Neural crest cell (in vitro differentiated cells): ENCODE results near the gene OOSP4B. TPM values are rescaled to one million over a fixed set of nuclear protein-coding genes. Genes with fewer than 3 reads are reported as not detected.
"Not testable (repeated sequence)": the region's sequence is repeated elsewhere in the genome, so short reads cannot be mapped to it uniquely, and the experiment has no call there.

Experiments used
- DNase-seq: peaks from one replicate; pipeline ENCODE4 v3.0.0; 2021; ENCODE audit warnings: low read depth, mixed read lengths, low spot score
- H3K27ac Mint-ChIP-seq: one replicate; pipeline ENCODE4 v1.8.0; 2021; ENCODE audit warnings: mild to moderate bottlenecking, mixed read lengths; ENCODE audit not compliant: unreplicated experiment
- H3K27me3 Mint-ChIP-seq: 2 replicates; pipeline ENCODE4 v1.8.0; 2021; ENCODE audit warnings: low read depth, mild to moderate bottlenecking, mixed read lengths
- H3K36me3 Mint-ChIP-seq: 2 replicates; pipeline ENCODE4 v1.8.0; 2021; ENCODE audit warnings: low read depth, mild to moderate bottlenecking, mixed read lengths
- H3K4me1 Mint-ChIP-seq: 2 replicates; pipeline ENCODE4 v1.8.0; 2021; ENCODE audit warnings: mixed read lengths
- H3K4me3 Mint-ChIP-seq: one replicate; pipeline ENCODE4 v1.8.0; 2021; ENCODE audit warnings: mild to moderate bottlenecking, mixed read lengths
- H3K9me3 Mint-ChIP-seq: 2 replicates; pipeline ENCODE4 v1.8.0; 2021; ENCODE audit warnings: mixed read lengths
- CTCF ChIP-seq: fragments of 200-600 bp; sonication (generic); conservative IDR thresholded peaks from 2 replicates; pipeline ENCODE4 v1.5.0; 2021; ENCODE audit warnings: antibody characterized with exemption, mild to moderate bottlenecking
- long read RNA-seq: library from polyadenylated mRNA; unstranded; transcript quantifications from one replicate; pipeline ENCODE4 v2.0.0, GENCODE V29; 2020
- total RNA-seq: library from RNA; stranded (reverse); gene quantifications from 2 replicates; pipeline ENCODE4 v1.2.1, GENCODE V29; 2021

Gene OOSP4B
- total RNA-seq = not detected in 2 replicates
- long read RNA-seq = 0 reads

DNA sequence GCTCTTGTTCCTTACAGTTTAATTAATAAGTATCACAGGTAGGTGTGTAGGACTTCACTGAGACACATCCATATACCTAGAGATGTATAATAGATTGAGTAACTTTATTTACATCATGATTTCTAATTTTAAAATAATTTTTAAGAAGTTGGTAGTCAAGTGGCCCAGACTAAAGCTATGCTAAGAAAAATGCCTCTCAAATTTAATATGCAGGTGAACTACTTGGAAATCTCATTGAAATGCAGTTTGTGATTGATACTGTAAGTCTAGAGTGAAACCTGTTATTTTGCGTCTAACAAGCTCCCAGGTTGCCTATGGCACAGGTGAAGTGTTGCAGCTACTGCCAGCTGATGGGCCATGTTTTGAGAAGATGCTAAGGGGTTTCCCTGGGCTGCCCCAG, at the start of gene OOSP4B:
Gene OOSP4B (plus strand): TSS at position 301 of the 400 bp plus-strand sequence.
- H3K36me3 Mint-ChIP-seq = no peaks in the 10 kb centered on the region
- H3K4me3 Mint-ChIP-seq = no peak within 1 kb of the TSS
- DNase-seq = no peak
- H3K4me1 Mint-ChIP-seq = no peaks in the 10 kb centered on the region
- TF ChIP-seq CTCF = no peak
- H3K27ac Mint-ChIP-seq = no peak within 1 kb of the TSS
- peaks cover 10% of the 10 kb centered on the region for H3K27me3 Mint-ChIP-seq
- peaks cover 5% of the 10 kb centered on the region for H3K9me3 Mint-ChIP-seq

GRCh38 chr11:59967677-59968394, 49.1 kb upstream of the OOSP4B start:
- H3K27me3 Mint-ChIP-seq = peaks cover 2% of the 10 kb centered on the region
- no peaks in the 10 kb centered on the region for H3K9me3 Mint-ChIP-seq
- TF ChIP-seq CTCF = no peak
- no peaks in the 10 kb centered on the region for H3K36me3 Mint-ChIP-seq
- H3K4me1 Mint-ChIP-seq = no peaks in the 10 kb centered on the region
- H3K27ac Mint-ChIP-seq = no peak overlapping the region
- no peak for DNase-seq
- H3K4me3 Mint-ChIP-seq = no peak overlapping the region

DNA sequence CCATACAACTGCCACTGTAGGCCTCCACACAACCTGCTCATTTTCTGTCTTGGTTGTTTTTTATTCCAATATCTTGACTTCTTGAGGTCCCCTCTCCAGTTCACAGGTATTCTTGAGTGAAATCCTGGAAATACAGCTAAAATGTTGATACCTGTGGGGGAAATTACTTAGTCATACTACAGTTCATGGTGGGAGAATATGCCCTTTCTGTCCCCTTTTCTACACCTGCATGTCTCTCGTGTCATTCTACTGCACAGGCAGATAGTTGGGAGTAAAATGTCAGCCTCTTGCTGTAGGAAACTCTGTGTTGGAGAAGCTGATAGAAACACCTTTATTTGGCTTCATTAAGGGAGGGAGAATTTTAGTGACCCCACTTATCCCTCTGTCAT, 48.6 kb upstream of the OOSP4B start:
- H3K4me3 Mint-ChIP-seq = no peak overlapping the region
- TF ChIP-seq CTCF = no peak
- H3K9me3 Mint-ChIP-seq = no peaks in the 10 kb centered on the region
- no peak overlapping the region for H3K27ac Mint-ChIP-seq
- no peaks in the 10 kb centered on the region for H3K36me3 Mint-ChIP-seq
- no peaks in the 10 kb centered on the region for H3K4me1 Mint-ChIP-seq
- no peak for DNase-seq
- peaks cover 2% of the 10 kb centered on the region for H3K27me3 Mint-ChIP-seq

DNA sequence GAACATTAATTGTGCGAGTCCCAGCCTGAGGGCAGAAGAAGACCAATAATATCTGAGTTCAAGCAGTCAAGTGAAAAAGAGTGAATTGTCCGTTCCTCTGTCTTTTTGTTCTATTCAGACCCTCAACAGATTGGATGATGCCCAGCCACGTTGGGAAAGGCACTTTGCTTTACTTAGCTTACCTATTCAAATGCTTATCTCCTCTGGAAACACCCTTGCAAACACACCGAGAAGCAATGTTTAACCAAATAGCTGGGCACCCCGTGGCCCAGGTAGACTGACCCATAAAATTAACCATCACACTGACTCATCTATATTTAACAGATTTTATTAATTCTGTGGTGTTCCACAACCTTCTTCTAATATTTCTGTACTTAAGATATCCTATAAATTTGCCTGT, 43.9 kb upstream of the OOSP4B start:
- Mint-ChIP-seq H3K27ac (no peak overlapping the region), H3K9me3 (no peaks in the 10 kb centered on the region), H3K27me3 (no peaks in the 10 kb centered on the region), H3K36me3 (no peaks in the 10 kb centered on the region), H3K4me3 (no peak overlapping the region), H3K4me1 (no peaks in the 10 kb centered on the region)
- TF ChIP-seq CTCF = no peak
- no peak for DNase-seq

GRCh38 chr11:59981106-59981770, 35.7 kb upstream of the OOSP4B start:
- DNase-seq = no peak
- no peak overlapping the region for H3K4me3 Mint-ChIP-seq
- H3K27me3 Mint-ChIP-seq = peaks cover 22% of the 10 kb centered on the region
- no peak overlapping the region for H3K27ac Mint-ChIP-seq
- no peaks in the 10 kb centered on the region for H3K4me1 Mint-ChIP-seq
- no peaks in the 10 kb centered on the region for H3K36me3 Mint-ChIP-seq
- H3K9me3 Mint-ChIP-seq = no peaks in the 10 kb centered on the region
- no peak for TF ChIP-seq CTCF

DNA sequence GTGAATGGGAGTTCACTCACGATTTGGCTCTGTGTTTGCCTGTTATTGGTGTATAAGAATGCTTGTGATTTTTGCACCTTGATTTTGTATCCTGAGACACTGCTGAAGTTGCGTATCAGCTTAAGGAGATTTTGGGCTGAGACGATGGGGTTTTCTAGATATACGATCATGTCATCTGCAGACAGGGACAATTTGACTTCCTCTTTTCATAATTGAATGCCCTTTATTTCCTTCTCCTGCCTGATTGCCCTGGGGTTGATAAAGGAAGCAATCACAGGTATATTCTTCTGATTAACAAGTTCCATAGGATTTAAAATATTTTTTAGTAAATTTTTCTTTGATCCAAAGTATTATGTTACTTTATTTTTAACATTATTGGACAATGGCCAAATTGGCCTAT, 34.9 kb upstream of the OOSP4B start:
- not testable (repeated sequence) for H3K36me3 Mint-ChIP-seq, DNase-seq, H3K9me3 Mint-ChIP-seq, H3K27ac Mint-ChIP-seq, H3K4me3 Mint-ChIP-seq, H3K4me1 Mint-ChIP-seq
- H3K27me3 Mint-ChIP-seq = peaks cover 22% of the 10 kb centered on the region
